ENCODE data around the gene MPC1L.

DNA sequence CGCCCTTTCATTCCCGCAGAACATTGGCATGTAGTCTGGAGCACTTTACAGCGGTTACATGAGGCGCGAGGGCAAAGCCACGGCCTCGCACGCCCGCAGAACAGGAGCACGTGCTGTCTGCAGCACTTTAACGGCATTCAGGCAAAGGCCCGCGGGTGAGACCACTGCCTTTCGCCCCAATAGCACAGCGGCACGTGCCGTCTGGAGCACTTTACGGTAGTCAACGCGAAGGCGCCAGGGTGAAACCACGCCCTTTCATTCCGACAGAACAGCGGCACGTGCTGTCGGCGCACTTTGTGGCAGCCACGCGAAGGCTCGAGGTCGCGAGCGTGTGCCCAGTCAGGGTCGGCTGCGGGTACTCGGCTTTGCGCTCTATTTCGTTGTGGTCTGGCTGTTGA lies at the start of gene MPC1L:
- TF ChIP-seq POLR2A (IDR thresholded peaks at IDR 0.05; ENCODE audit: low read length) (no peak), GATA1 (IDR thresholded peaks at IDR 0.05; ENCODE audit: low read depth, low read length) (no peak)
